Hepatocyte (in vitro differentiated cells): ENCODE results near the gene DCC. TPM values are rescaled to one million over a fixed set of nuclear protein-coding genes. Genes with fewer than 3 reads are reported as not detected.

Experiments used
- DNase-seq: peaks from one replicate; pipeline ENCODE4 v3.0.0-alpha.2; 2016; ENCODE audit warnings: low spot score
- H2AFZ ChIP-seq: fragments of 200-600 bp; sonication (generic); 2 replicates; pipeline ENCODE4 v1.6.0; 2016; ENCODE audit warnings: antibody characterized with exemption, mild to moderate bottlenecking
- H3K27ac ChIP-seq: fragments of 200-600 bp; sonication (generic); 2 replicates; pipeline ENCODE4 v1.5.1; 2016; ENCODE audit warnings: mild to moderate bottlenecking
- H3K27me3 ChIP-seq: fragments of 200-600 bp; sonication (generic); 2 replicates; pipeline ENCODE4 v1.6.1; 2016
- H3K36me3 ChIP-seq: fragments of 200-600 bp; sonication (generic); replicated peaks from 2 replicates; pipeline ENCODE4 v1.5.1; 2016; ENCODE audit warnings: low read depth; ENCODE audit not compliant: insufficient read depth
- H3K4me1 ChIP-seq: fragments of 200-600 bp; sonication (generic); 2 replicates; pipeline ENCODE4 v1.5.1; 2016; ENCODE audit warnings: mild to moderate bottlenecking, moderate library complexity; ENCODE audit not compliant: insufficient read depth
- H3K4me2 ChIP-seq: fragments of 200-600 bp; sonication (generic); 2 replicates; pipeline ENCODE4 v1.6.0; 2016
- H3K4me3 ChIP-seq: fragments of 200-600 bp; sonication (generic); 2 replicates; pipeline ENCODE4 v1.5.1; 2016; ENCODE audit warnings: mild to moderate bottlenecking
- H3K79me2 ChIP-seq: fragments of 200-600 bp; sonication (generic); 2 replicates; pipeline ENCODE4 v1.6.0; 2017; ENCODE audit warnings: mild to moderate bottlenecking
- H3K9me2 ChIP-seq: fragments of 200-600 bp; sonication (generic); replicated peaks from 2 replicates; pipeline ENCODE4 v1.6.0; 2017; ENCODE audit warnings: mild to moderate bottlenecking; ENCODE audit not compliant: insufficient read depth
- H3K9me3 ChIP-seq: fragments of 200-600 bp; sonication (generic); 2 replicates; pipeline ENCODE4 v1.5.1; 2016; ENCODE audit warnings: low read depth, mild to moderate bottlenecking
- H4K20me1 ChIP-seq: fragments of 200-600 bp; sonication (generic); 2 replicates; pipeline ENCODE4 v1.6.0; 2016; ENCODE audit warnings: mild to moderate bottlenecking; ENCODE audit not compliant: insufficient read depth, poor library complexity, severe bottlenecking
- EZH2 ChIP-seq: fragments of 200-600 bp; sonication (generic); IDR thresholded peaks from 2 replicates; pipeline ENCODE4 v1.6.1; 2016; ENCODE audit warnings: antibody characterized with exemption, mild to moderate bottlenecking, borderline replicate concordance
- EZH2phosphoT487 ChIP-seq: fragments of 200-600 bp; sonication (generic); IDR thresholded peaks from one replicate; pipeline ENCODE4 v1.6.1; 2018; ENCODE audit warnings: antibody characterized with exemption, mild to moderate bottlenecking, low read depth, moderate library complexity; ENCODE audit not compliant: unreplicated experiment, severe bottlenecking
- WGBS: methylation state at CpG from one replicate; pipeline ENCODE4 v1.1.6; 2016; ENCODE audit warnings: low lambda C conversion rate; ENCODE audit errors: missing lambda C conversion rate; 5-methylcytosine and 5-hydroxymethylcytosine counted together
- polyA plus RNA-seq: library from polyadenylated mRNA; unstranded; fragments of >200 nt; fragmentation: Nextera tagmentation; extraction: Ambion mirVana; gene quantifications from 2 replicates; pipeline ENCODE4 v1.2.1, GENCODE V29; 2016
- total RNA-seq: library from RNA; depleted of rRNA; stranded (reverse); fragments of >200 nt; gene quantifications from 2 replicates; pipeline ENCODE4 v1.2.3, GENCODE V29; 2014
- TF ChIP-seq, protein P1 (sequence below): fragments of 200-600 bp; sonication (generic); IDR thresholded peaks from 2 replicates; pipeline ENCODE4 v1.5.1; 2016; ENCODE audit warnings: antibody characterized with exemption, mild to moderate bottlenecking; ENCODE audit not compliant: poor library complexity

DCC gene
- total and polyA plus RNA-seq, 2 experiments from 2014 or later = 1.0 to 3.5 TPM

DNA sequence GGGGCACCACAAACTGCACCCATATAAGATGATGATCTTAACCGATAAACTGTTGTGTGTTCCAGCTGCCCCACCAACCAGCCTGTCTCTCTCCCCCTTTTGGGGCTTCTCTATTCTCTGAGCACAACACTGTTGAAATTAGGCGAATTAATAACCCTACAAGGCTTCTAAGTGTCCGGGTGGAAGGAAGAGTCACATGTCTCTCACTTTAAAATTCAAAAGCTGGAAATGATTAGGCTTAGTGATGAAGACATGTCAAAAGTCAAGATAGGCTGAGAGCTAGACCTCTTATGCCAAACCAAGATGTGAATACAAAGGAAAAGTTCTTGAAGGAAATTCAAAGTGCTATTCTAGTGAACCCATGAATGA lies 1102.4 kb downstream of the DCC start:
- no peaks in the 10 kb centered on the region for H3K79me2 ChIP-seq
- H3K4me2 ChIP-seq = no peak overlapping the region
- H3K9me3 ChIP-seq = no peaks in the 10 kb centered on the region
- H3K36me3 ChIP-seq = no peaks in the 10 kb centered on the region
- no peaks in the 10 kb centered on the region for H3K9me2 ChIP-seq
- no peak for TF ChIP-seq EZH2phosphoT487
- no peak overlapping the region for H3K27ac ChIP-seq
- no peaks in the 10 kb centered on the region for H3K4me1 ChIP-seq
- H3K4me3 ChIP-seq = no peak overlapping the region
- H2AFZ ChIP-seq = no peak overlapping the region
- DNase-seq = no peak
- no peaks in the 10 kb centered on the region for H4K20me1 ChIP-seq
- H3K27me3 ChIP-seq = no peaks in the 10 kb centered on the region
- 90% methylated on average over 3 of the region's 3 CpGs for WGBS

DNA sequence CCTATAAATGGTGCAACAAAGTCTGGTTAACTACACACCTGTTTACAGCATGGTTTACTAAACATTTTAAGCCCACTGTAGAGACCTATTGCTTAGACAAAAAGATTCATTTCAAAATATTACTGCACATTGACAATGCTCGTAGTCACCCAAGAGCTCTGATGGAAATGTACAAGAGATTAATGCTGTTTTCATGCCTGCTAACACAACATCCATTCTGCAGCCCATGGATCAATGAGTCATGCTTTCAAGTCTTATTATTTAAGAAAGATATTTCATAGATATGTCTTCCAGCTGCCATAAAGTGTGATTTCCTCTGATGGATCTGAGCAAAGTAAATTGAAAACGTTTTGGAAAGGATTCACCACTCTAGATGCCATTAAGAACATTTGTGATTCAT lies 1103.3 kb downstream of the DCC start:
- no peaks in the 10 kb centered on the region for H3K4me1 ChIP-seq
- no peak overlapping the region for H3K4me3 ChIP-seq
- no peak overlapping the region for H2AFZ ChIP-seq
- H3K27ac ChIP-seq = no peak overlapping the region
- WGBS = 72% methylated on average over 2 of the region's 2 CpGs
- no peaks in the 10 kb centered on the region for H3K9me3 ChIP-seq
- H3K4me2 ChIP-seq = no peak overlapping the region
- H3K79me2 ChIP-seq = no peaks in the 10 kb centered on the region
- no peaks in the 10 kb centered on the region for H4K20me1 ChIP-seq
- no peak for DNase-seq
- H3K36me3 ChIP-seq = no peaks in the 10 kb centered on the region
- H3K27me3 ChIP-seq = no peaks in the 10 kb centered on the region
- no peak for TF ChIP-seq EZH2phosphoT487
- TF ChIP-seq, protein P1, sequence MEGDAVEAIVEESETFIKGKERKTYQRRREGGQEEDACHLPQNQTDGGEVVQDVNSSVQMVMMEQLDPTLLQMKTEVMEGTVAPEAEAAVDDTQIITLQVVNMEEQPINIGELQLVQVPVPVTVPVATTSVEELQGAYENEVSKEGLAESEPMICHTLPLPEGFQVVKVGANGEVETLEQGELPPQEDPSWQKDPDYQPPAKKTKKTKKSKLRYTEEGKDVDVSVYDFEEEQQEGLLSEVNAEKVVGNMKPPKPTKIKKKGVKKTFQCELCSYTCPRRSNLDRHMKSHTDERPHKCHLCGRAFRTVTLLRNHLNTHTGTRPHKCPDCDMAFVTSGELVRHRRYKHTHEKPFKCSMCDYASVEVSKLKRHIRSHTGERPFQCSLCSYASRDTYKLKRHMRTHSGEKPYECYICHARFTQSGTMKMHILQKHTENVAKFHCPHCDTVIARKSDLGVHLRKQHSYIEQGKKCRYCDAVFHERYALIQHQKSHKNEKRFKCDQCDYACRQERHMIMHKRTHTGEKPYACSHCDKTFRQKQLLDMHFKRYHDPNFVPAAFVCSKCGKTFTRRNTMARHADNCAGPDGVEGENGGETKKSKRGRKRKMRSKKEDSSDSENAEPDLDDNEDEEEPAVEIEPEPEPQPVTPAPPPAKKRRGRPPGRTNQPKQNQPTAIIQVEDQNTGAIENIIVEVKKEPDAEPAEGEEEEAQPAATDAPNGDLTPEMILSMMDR = no peak
- TF ChIP-seq EZH2 = no peak
- no peaks in the 10 kb centered on the region for H3K9me2 ChIP-seq

DNA sequence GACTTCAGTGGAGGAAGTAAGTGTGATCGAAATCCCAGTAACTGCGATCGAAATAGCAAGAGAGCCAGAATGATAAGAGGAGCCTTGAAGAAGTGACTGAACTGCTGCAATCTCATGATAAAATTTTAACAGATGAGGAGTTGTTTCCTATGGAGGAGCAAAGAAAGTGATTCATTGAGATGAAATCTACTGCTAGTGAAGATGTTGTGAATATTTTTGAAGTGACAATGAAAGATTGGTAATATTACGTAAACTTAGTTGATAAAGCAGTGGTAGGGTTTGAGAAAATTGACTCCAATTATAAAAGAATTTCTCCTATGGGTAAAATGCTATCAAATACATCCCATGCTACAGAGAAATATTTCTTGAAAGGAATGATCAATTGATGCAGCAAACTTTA lies 1103.8 kb downstream of the DCC start:
- no peaks in the 10 kb centered on the region for H3K9me2 ChIP-seq
- no peaks in the 10 kb centered on the region for H4K20me1 ChIP-seq
- H3K27me3 ChIP-seq = no peaks in the 10 kb centered on the region
- no peaks in the 10 kb centered on the region for H3K4me1 ChIP-seq
- TF ChIP-seq EZH2phosphoT487 (no peak), EZH2 (no peak)
- TF ChIP-seq, protein P1 = no peak
- H3K4me2 ChIP-seq = no peak overlapping the region
- H3K79me2 ChIP-seq = no peaks in the 10 kb centered on the region
- H2AFZ ChIP-seq = no peak overlapping the region
- no peaks in the 10 kb centered on the region for H3K36me3 ChIP-seq
- no peak for DNase-seq
- H3K9me3 ChIP-seq = no peaks in the 10 kb centered on the region
- H3K4me3 ChIP-seq = no peak overlapping the region
- WGBS = 96% methylated on average over 4 of the region's 4 CpGs
- no peak overlapping the region for H3K27ac ChIP-seq

DNA sequence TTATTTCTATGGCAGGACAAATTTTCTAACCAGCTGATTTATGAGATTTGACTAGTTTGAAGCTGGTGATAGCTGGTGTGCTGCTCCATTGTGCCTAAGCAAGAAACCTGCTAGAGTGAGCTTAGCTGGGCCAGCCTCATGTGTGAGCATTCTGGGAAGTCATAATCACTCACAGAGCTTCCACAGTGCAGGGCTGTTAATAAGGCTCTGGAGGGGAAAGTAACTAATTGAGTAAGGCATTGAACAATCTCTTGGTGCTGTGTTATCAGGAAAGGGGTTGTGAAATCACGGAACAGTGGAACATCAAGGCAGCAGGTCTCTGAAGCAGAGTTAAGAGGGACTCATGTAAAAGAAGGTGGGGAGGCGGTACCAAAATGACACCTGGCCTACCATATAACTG lies 1111.9 kb downstream of the DCC start:
- no peaks in the 10 kb centered on the region for H3K36me3 ChIP-seq
- no peaks in the 10 kb centered on the region for H3K79me2 ChIP-seq
- WGBS = 86% methylated on average over 2 of the region's 2 CpGs
- H3K9me3 ChIP-seq = no peaks in the 10 kb centered on the region
- no peaks in the 10 kb centered on the region for H4K20me1 ChIP-seq
- H3K27ac ChIP-seq = no peak overlapping the region
- no peak overlapping the region for H3K4me2 ChIP-seq
- no peaks in the 10 kb centered on the region for H3K27me3 ChIP-seq
- no peaks in the 10 kb centered on the region for H3K9me2 ChIP-seq
- no peak for DNase-seq
- no peaks in the 10 kb centered on the region for H3K4me1 ChIP-seq
- no peak overlapping the region for H3K4me3 ChIP-seq
- H2AFZ ChIP-seq = no peak overlapping the region
- TF ChIP-seq, protein P1 = no peak
- TF ChIP-seq EZH2 (no peak), EZH2phosphoT487 (no peak)
